Measurements from ENCODE around the gene ARHGAP22. TPM values are rescaled to one million over a fixed set of nuclear protein-coding genes. Genes with fewer than 3 reads are reported as not detected.

Gene ARHGAP22
- total RNA-seq, 1 donor from 2014 or later = 3.8 TPM

DNA sequence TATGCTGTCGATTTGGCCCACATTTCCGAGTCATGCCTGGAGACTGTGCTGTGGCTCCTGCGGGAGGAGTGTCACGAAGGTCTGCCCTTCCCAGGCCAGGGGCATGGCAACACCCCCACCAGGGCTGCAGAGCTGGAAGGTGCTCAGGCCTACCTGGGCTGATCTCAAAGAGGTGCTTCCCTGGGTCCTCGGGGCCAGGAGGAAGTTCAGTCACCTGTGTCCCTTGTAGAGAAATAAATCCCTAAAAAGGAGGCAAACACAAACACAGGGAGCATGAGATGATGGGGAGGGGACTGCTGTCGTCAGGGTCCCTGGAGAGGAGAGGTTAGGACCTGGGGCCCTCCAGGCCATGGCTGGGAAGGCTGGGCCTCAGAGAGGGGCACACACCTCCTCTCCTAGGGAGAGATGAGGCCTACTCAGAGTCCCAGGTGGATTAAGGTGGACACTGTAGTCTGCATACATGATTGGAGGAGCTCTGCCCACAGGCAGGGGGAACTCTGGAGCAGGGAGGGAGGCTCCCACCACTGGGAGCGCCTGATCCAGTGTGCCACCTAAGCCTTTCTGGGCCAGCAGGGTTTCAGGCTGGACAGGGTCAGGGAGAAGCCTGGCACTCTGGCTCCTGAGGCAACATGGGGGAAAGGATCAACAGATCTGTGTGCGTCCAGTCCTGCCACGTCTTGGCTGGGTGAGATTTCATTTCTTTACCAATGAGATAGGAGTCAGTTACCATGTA lies 49.4 kb downstream of the ARHGAP22 start:
- peak overlapping the region; percentile 42 for H3K27ac ChIP-seq (replicated peaks)
- peaks cover 23% of the 10 kb centered on the region for H3K4me1 ChIP-seq
- H3K4me3 ChIP-seq = no peak overlapping the region
- H3K27me3 ChIP-seq (ENCODE audit: low read depth) = no peaks in the 10 kb centered on the region
- H3K36me3 ChIP-seq = no peaks in the 10 kb centered on the region
- intact Hi-C loops (cut with micrococcal nuclease) = loop anchor here (10.0 kb wide), 1 partner anchor 49 kb away; the partner anchor contains the start of gene ARHGAP22
- no peaks in the 10 kb centered on the region for H3K9me3 ChIP-seq (replicated peaks)
- TF ChIP-seq, protein P1, sequence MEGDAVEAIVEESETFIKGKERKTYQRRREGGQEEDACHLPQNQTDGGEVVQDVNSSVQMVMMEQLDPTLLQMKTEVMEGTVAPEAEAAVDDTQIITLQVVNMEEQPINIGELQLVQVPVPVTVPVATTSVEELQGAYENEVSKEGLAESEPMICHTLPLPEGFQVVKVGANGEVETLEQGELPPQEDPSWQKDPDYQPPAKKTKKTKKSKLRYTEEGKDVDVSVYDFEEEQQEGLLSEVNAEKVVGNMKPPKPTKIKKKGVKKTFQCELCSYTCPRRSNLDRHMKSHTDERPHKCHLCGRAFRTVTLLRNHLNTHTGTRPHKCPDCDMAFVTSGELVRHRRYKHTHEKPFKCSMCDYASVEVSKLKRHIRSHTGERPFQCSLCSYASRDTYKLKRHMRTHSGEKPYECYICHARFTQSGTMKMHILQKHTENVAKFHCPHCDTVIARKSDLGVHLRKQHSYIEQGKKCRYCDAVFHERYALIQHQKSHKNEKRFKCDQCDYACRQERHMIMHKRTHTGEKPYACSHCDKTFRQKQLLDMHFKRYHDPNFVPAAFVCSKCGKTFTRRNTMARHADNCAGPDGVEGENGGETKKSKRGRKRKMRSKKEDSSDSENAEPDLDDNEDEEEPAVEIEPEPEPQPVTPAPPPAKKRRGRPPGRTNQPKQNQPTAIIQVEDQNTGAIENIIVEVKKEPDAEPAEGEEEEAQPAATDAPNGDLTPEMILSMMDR (IDR thresholded peaks at IDR 0.05; ENCODE audit: borderline replicate concordance) = no peak
- DNase-seq = no peak

DNA sequence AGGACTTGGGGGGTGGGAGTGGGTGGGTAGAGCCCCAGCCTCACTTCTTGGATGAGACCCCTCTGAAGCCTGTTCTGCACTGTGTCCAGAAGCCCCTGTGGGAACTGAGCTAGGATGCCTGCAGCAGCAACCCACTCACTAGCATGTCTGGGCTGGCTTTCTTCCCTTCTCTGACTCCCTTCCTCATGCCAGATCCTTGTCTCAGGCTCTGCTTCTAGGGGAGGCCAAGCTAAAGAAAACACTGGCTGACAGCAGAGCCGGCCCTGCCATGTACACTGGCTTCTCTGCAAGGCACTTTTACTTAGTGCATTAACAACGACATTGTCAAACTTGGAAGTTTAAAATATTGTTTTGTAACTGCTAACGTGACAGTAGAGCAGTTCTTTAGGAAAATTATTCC lies 50.2 kb downstream of the ARHGAP22 start:
- H3K36me3 ChIP-seq = no peaks in the 10 kb centered on the region
- H3K4me3 ChIP-seq = no peak overlapping the region
- H3K27ac ChIP-seq (replicated peaks) = peak overlapping the region; percentile 42
- TF ChIP-seq, protein P1 (IDR thresholded peaks at IDR 0.05; ENCODE audit: borderline replicate concordance) = no peak
- H3K4me1 ChIP-seq = peaks cover 23% of the 10 kb centered on the region
- H3K27me3 ChIP-seq (ENCODE audit: low read depth) = no peaks in the 10 kb centered on the region
- no peak for DNase-seq
- no peaks in the 10 kb centered on the region for H3K9me3 ChIP-seq (replicated peaks)
- intact Hi-C loops (cut with micrococcal nuclease) = loop anchor here (10.0 kb wide), 1 partner anchor 50 kb away; the partner anchor contains the start of gene ARHGAP22

DNA sequence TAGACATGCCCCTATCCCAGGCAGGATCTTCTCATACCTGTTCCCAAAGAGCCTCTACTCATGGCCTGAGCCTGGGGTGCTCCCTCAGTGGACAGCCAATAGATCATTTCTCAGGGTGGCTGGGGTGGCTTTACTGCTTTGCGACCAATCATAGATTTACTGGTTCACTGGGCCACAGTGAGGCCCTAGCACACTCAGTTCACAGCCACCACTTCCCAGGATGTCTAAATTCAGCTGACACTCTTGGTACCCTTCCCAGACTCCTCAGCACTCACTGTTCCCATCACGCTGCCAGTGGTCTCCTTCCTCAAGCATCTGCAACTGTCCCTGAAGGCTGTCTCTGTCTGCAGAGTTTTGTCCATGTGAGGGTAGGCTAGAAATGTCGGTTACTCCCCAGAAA lies 50.6 kb downstream of the ARHGAP22 start:
- TF ChIP-seq, protein P1 (IDR thresholded peaks at IDR 0.05; ENCODE audit: borderline replicate concordance) = no peak
- Histone ChIP-seq H3K36me3 (no peaks in the 10 kb centered on the region), H3K27ac (replicated peaks) (peak overlapping the region; percentile 42), H3K4me3 (no peak overlapping the region), H3K4me1 (peaks cover 23% of the 10 kb centered on the region), H3K27me3 (ENCODE audit: low read depth) (no peaks in the 10 kb centered on the region), H3K9me3 (replicated peaks) (no peaks in the 10 kb centered on the region)
- intact Hi-C loops (cut with micrococcal nuclease) = loop anchor here (10.0 kb wide), 1 partner anchor 51 kb away; the partner anchor contains the start of gene ARHGAP22
- DNase-seq = no peak

DNA sequence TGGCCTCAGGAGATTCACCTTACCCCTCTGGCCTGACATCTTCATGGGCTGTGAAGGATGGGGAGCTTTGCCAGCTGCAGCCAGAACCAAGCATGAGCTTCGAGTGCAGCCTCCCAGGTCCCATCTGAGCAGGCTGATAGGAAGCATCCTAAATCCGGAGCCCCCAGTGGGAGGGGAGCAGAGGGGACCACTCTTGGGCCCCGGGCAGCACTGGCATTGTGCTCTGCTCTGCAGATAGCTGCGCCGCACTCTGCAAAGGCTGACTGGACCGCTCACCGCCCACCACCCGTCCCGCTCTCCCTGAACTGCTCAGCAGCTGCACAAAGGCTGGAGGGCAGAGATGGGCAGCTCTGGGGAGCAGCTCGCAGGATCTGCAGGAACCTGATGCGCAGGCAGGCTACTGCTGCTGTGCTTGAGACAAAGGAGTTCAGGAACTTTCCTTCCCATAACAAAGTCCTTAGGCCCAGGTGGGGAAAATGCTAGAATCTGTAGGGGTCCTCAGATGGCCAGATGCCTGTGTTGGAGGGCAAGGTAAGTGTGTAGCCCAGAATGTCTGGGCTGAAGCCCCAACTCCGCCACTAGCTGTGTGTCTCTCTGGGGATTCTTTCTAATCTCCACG lies 51.8 kb downstream of the ARHGAP22 start:
- peaks cover 23% of the 10 kb centered on the region for H3K4me1 ChIP-seq
- H3K27me3 ChIP-seq (ENCODE audit: low read depth) = no peaks in the 10 kb centered on the region
- H3K27ac ChIP-seq (replicated peaks) = peak overlapping the region; percentile 42
- DNase-seq = no peak
- no peaks in the 10 kb centered on the region for H3K36me3 ChIP-seq
- H3K9me3 ChIP-seq (replicated peaks) = no peaks in the 10 kb centered on the region
- TF ChIP-seq, protein P1 (IDR thresholded peaks at IDR 0.05; ENCODE audit: borderline replicate concordance) = no peak
- intact Hi-C loops (cut with micrococcal nuclease) = loop anchor here (10.0 kb wide), 1 partner anchor 52 kb away; the partner anchor contains the start of gene ARHGAP22
- H3K4me3 ChIP-seq = no peak overlapping the region

DNA sequence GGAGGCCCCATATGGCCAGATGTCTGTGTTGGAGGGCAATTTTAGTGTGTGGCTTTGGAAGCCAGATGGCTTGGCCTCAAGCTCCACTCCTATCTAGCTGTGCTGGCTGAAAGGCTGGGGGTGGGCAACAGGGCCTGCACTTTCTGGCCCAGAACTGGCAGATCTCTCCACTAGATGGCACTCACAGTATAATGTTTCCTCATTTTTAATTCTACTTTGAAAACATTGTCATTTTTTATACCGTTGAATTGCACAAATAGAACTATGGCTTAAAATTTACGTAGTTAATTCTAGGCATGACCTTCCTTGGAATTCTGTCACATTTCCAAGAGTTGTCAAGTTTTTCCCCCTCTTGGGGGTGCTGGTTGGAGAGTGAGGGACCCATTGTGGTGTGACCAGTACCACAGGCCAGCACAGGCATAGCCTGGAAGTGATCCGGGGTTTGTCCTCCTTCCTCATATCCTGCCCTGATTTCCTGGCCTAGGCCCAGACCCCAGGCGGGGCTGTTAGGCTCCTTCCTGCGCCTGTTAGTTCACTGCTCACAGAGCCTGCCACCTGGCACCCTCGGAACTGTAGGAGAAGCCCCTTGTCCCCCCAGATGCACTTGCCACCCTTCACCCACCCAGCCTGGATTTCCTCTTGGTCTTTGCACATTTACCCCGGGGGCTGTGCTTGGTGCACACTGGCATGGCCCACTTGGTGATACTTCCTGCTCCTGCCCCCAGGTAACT lies 52.8 kb downstream of the ARHGAP22 start:
- DNase-seq = peak; percentile 38
- Histone ChIP-seq H3K9me3 (replicated peaks) (no peaks in the 10 kb centered on the region), H3K4me3 (no peak overlapping the region), H3K27ac (replicated peaks) (no peak overlapping the region), H3K4me1 (peaks cover 23% of the 10 kb centered on the region), H3K27me3 (ENCODE audit: low read depth) (no peaks in the 10 kb centered on the region), H3K36me3 (no peaks in the 10 kb centered on the region)
- TF ChIP-seq, protein P1 (IDR thresholded peaks at IDR 0.05; ENCODE audit: borderline replicate concordance) = peak; percentile 85
- intact Hi-C loops (cut with micrococcal nuclease) = loop anchor here (2.0 to 10.0 kb wide), 2 partner anchors 53 to 105 kb away; partner anchors contain the start of gene ARHGAP22
